Activated CD4-positive, alpha-beta T cell treated with anti-CD3 and anti-CD28 coated beads for 48 hours (primary cell): ENCODE data around the gene MCTS1.
"Not testable (repeated sequence)": the region's sequence is repeated elsewhere in the genome, so short reads cannot be mapped to it uniquely, and the experiment has no call there.

Source experiments
- DNase-seq: peaks from one replicate; pipeline ENCODE4 v3.0.0-alpha.2; 2020

MCTS1 gene

DNA sequence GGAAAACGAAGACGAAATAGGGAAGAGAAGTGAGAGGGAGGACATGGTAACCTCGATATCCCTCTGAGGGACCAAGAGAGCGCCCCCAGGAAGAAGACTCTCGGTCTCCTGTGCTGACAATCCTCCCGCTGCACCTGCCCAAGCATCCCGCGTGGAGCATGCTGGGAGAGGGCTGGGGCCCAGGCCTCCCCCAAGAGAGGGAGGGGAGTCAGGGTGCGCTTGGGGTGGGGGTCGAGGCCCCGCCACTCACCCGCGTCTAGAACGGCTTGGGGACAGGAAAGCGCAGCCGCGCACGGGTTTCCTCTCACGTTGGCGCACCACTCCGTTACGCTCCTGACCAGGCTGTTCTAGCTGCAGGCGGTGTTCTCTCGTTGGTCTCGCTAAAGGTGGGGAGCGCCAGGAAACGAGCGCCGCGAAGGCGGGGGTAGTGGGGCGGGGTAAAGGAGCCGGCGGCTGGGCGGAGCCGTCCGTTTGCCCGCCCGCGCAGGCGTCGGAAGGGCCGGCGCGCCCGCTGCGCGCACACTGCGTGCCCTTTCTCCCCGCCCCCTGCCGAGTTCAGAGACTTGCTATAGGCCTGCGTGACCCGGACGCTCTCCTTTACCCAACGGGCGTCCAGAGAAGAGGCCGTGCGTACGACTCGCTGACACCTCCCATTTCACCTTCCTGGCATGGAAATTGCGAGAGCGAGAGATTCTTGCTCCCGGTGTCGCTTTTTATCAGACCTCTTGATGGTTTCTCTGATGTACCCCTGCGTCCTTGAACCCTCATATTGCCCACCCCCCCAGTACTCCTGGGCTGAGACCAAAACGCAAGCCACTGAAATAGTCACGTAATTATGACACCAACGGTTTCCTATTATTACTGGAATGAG, 26.0 kb downstream of the MCTS1 start, which contains the start of gene C1GALT1C1:
Gene C1GALT1C1 (minus strand): TSS at position 388 of the 871 bp plus-strand sequence. CDS start 2,888 bp downstream, outside the sequence.
- peak; percentile 92 for DNase-seq

DNA sequence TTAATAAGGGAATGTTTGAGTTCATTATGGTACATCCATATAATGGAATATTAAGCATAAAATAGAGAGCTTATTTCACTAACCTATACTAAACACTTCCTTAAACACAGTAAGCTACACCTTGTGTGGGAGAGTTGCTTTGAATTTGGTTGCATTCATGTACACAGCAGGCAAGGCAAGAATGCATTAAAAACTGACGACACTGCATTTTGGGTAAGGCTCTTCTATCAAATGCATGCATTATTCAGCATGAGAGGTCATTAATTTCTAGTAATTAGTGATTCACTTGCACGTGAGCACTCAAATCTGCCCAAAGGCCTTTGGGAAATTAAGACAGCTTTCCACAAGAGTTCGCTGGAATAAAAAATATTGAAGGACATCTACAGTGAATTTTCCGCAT, 34.7 kb downstream of the MCTS1 start:
- DNase-seq = no peak

DNA sequence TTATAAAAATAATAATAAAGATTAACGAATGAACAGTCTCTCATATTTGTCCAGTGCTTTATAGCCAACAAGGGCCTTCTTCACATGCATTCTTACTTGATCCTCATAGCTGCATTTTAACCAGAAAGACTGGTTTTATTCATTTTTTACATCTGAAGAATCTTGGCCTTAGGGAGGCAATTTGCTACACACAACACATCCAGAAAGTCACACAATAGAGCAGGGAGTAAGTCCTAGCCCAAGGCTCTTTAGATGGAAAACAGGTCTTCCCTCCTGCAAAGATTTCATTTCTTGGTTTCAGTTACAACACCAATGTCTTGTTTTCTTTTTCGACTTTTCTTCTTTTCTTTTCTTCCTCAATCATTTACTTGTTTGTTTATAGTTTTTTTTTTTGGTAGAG, 39.0 kb downstream of the MCTS1 start:
- no peak for DNase-seq

GRCh38 chrX:120647127-120647526, 43.2 kb downstream of the MCTS1 start:
- DNase-seq = no peak

DNA sequence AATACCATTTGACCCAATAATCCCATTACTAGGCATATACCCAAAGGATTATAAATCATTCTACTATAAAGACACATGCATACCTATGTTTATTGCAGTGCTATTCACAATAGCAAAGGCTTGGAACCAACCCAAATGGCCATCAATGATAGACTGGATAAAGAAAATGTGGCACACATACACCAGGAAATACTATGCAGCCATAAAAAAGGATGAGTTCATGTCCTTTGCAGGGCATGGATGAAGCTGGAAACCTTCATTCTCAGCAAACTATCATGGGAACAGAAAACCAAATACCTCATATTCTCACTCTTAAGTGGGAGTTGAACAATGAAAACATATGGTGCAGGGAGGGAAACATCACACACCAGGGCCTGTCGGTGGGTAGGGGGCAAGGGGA, 48.4 kb downstream of the MCTS1 start:
- not testable (repeated sequence) for DNase-seq

GRCh38 chrX:120653000-120653399, 49.1 kb downstream of the MCTS1 start:
- DNase-seq = no peak

GRCh38 chrX:120660637-120661036, 56.7 kb downstream of the MCTS1 start:
- DNase-seq = no peak
